Measurements from ENCODE around the gene CRK.
A peak's percentile ranks its signal among the peaks of the same experiment; 100 is the strongest.
"Not testable (repeated sequence)": the region's sequence is repeated elsewhere in the genome, so short reads cannot be mapped to it uniquely, and the experiment has no call there.

CRK gene

GRCh38 chr17:1452836-1453235 is 3.2 kb downstream of the CRK start:
- Histone ChIP-seq H3K4me2 (no peak overlapping the region), H3K4me3 (no peak overlapping the region), H3K4me1 (peaks cover 39% of the 10 kb centered on the region), H3K27ac (no peak overlapping the region), H4K20me1 (peaks cover 80% of the 10 kb centered on the region), H3K9me3 (no peaks in the 10 kb centered on the region), H3K9ac (no peak overlapping the region), H3K36me3 (peaks cover 56% of the 10 kb centered on the region), H3K27me3 (no peaks in the 10 kb centered on the region)
- no peak for TF ChIP-seq Cebpa-rat (IDR thresholded peaks at IDR 0.05)

DNA sequence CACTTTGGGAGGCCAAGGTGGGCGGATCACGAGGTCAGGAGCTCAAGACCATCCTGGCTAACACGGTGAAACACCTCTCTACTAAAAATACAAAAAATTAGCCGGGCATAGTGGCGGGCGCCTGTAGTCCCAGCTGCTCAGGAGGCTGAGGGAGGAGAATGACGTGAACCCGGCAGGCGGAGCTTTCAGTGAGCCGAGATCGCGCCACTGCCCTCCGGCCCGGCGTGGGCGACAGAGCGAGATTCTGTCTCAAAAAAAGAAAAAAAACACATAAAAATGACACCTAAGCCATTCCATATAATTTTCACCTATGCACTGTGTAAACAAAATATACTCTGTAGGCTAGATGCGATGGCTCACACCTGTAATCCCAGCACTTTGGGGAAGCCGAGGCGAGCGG is 5.8 kb downstream of the CRK start:
- Histone ChIP-seq H4K20me1 (peaks cover 100% of the 10 kb centered on the region), H3K4me1 (peaks cover 44% of the 10 kb centered on the region), H3K36me3 (peaks cover 75% of the 10 kb centered on the region)
- not testable (repeated sequence) for H3K4me2 ChIP-seq, H3K9ac ChIP-seq, H3K27me3 ChIP-seq, H3K9me3 ChIP-seq, H3K4me3 ChIP-seq, H3K27ac ChIP-seq

DNA sequence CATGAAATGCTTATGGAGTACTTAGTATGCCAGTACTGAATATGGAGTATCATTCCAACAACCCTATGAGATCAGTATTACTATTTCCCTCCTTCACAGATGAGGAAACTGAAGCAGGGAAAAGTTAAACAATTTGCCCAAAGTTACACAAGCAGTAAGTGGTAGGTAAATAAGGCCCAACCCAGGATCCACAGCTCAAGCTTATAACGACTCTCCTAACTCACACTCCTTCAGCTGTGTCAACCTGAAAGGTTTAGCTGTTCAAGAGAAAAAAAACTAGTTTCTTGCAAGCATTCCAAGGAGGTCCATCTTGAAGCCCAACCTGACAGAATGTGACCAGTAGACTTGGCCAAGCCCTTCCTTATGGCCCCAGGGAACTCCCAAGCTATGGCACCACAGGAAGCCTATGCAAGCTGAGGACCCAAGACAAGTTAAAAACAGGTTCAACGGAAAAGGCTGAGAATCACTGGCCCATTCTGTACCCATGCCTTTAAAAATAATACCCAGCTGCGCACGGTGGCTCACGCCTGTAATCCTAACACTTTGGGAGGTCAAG is 6.5 kb downstream of the CRK start:
- H3K4me1 ChIP-seq = peaks cover 37% of the 10 kb centered on the region
- no peak overlapping the region for H3K4me2 ChIP-seq
- no peak for TF ChIP-seq Cebpa-rat (IDR thresholded peaks at IDR 0.05)
- H3K9me3 ChIP-seq = no peaks in the 10 kb centered on the region
- H4K20me1 ChIP-seq = peaks cover 100% of the 10 kb centered on the region
- no peak overlapping the region for H3K27ac ChIP-seq
- H3K27me3 ChIP-seq = no peaks in the 10 kb centered on the region
- peaks cover 81% of the 10 kb centered on the region for H3K36me3 ChIP-seq
- no peak overlapping the region for H3K9ac ChIP-seq
- no peak overlapping the region for H3K4me3 ChIP-seq

GRCh38 chr17:1447052-1447451 is 9.0 kb downstream of the CRK start:
- H4K20me1 ChIP-seq = peaks cover 100% of the 10 kb centered on the region
- H3K9me3 ChIP-seq = no peaks in the 10 kb centered on the region
- peak overlapping the region; percentile 66 for H3K27ac ChIP-seq
- peaks cover 86% of the 10 kb centered on the region for H3K36me3 ChIP-seq
- no peaks in the 10 kb centered on the region for H3K27me3 ChIP-seq
- peaks cover 20% of the 10 kb centered on the region for H3K4me1 ChIP-seq
- no peak for TF ChIP-seq Cebpa-rat (IDR thresholded peaks at IDR 0.05)
- no peak overlapping the region; the same call in 1 of the 2 replicates for H3K4me3 ChIP-seq
- H3K9ac ChIP-seq = peak overlapping the region; percentile 54; the same call in 1 of the 2 replicates
- peak overlapping the region; percentile 76 for H3K4me2 ChIP-seq

GRCh38 chr17:1446201-1446600 is 9.8 kb downstream of the CRK start:
- H3K36me3 ChIP-seq = peaks cover 87% of the 10 kb centered on the region
- H3K27me3 ChIP-seq = no peaks in the 10 kb centered on the region
- no peak overlapping the region for H3K4me3 ChIP-seq

GRCh38 chr17:1445695-1446094 is 10.3 kb downstream of the CRK start:
- not testable (repeated sequence) for H3K27me3 ChIP-seq, H3K27ac ChIP-seq, H3K4me2 ChIP-seq, H3K9me3 ChIP-seq, H3K9ac ChIP-seq, H3K4me3 ChIP-seq
- peaks cover 100% of the 10 kb centered on the region for H4K20me1 ChIP-seq
- H3K4me1 ChIP-seq = peaks cover 20% of the 10 kb centered on the region
- H3K36me3 ChIP-seq = peaks cover 87% of the 10 kb centered on the region

More at GRCh38 chr17:1446201-1446600, 9.8 kb downstream of the CRK start:
- Histone ChIP-seq H3K9ac (no peak overlapping the region), H3K27ac (no peak overlapping the region), H3K9me3 (no peaks in the 10 kb centered on the region), H3K4me1 (peaks cover 20% of the 10 kb centered on the region), H4K20me1 (peaks cover 100% of the 10 kb centered on the region), H3K4me2 (no peak overlapping the region)
- TF ChIP-seq Cebpa-rat (IDR thresholded peaks at IDR 0.05) = no peak

- peaks cover 12% of the 10 kb centered on the region for H3K4me1 ChIP-seq
- H3K27me3 ChIP-seq, H3K9me3 ChIP-seq, H3K4me3 ChIP-seq, H3K9ac ChIP-seq, H3K27ac ChIP-seq, H3K4me2 ChIP-seq: not testable (repeated sequence)
- peaks cover 100% of the 10 kb centered on the region for H4K20me1 ChIP-seq
- H3K36me3 ChIP-seq = peaks cover 80% of the 10 kb centered on the region
Observed at GRCh38 chr17:1442721-1443120, 13.3 kb downstream of the CRK start.

- Histone ChIP-seq H3K27ac (no peak overlapping the region), H3K9me3 (no peaks in the 10 kb centered on the region), H3K4me2 (no peak overlapping the region), H3K4me3 (no peak overlapping the region), H3K4me1 (peaks cover 7% of the 10 kb centered on the region), H4K20me1 (peaks cover 100% of the 10 kb centered on the region), H3K36me3 (peaks cover 83% of the 10 kb centered on the region), H3K27me3 (no peaks in the 10 kb centered on the region), H3K9ac (no peak overlapping the region)
- TF ChIP-seq Cebpa-rat (IDR thresholded peaks at IDR 0.05) = no peak
Observed at GRCh38 chr17:1442187-1442586, 13.8 kb downstream of the CRK start.

GRCh38 chr17:1440921-1441320 is 15.1 kb downstream of the CRK start:
- Histone ChIP-seq H3K9ac (no peak overlapping the region), H3K27ac (no peak overlapping the region), H3K4me3 (no peak overlapping the region), H3K9me3 (no peaks in the 10 kb centered on the region), H3K27me3 (no peaks in the 10 kb centered on the region), H3K4me2 (no peak overlapping the region), H3K4me1 (no peaks in the 10 kb centered on the region), H4K20me1 (peaks cover 100% of the 10 kb centered on the region), H3K36me3 (peaks cover 86% of the 10 kb centered on the region)
- TF ChIP-seq Cebpa-rat (IDR thresholded peaks at IDR 0.05) = no peak

DNA sequence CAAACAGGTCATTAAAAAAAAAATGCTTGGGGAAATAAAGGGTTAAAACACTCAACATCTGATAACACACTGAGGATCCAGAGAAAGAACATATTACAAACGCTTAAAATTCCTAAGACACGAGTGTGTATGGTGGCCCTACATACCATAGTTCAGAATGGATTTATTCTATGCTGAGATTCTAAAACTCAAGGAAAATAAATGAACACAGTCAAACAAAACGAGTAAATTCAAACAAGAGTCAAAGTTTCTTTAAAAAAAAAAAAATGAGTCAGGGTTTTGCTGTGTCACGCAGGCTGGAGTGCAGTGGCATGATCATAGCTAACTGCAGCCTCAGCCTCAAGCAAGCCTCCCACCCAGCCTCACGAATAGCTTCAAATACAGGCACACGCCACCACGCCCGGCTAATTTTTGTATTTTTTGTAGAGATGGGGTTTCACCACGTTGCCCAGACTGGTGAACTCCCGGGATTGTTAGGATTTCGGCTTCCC is 17.4 kb downstream of the CRK start:
- H3K27ac ChIP-seq = no peak overlapping the region
- H3K27me3 ChIP-seq = no peaks in the 10 kb centered on the region
- no peak overlapping the region for H3K9ac ChIP-seq
- H3K4me2 ChIP-seq = no peak overlapping the region
- no peaks in the 10 kb centered on the region for H3K4me1 ChIP-seq
- H3K36me3 ChIP-seq = peaks cover 88% of the 10 kb centered on the region
- peaks cover 99% of the 10 kb centered on the region for H4K20me1 ChIP-seq
- H3K9me3 ChIP-seq = no peaks in the 10 kb centered on the region
- no peak overlapping the region for H3K4me3 ChIP-seq
- TF ChIP-seq Cebpa-rat (IDR thresholded peaks at IDR 0.05) = no peak

DNA sequence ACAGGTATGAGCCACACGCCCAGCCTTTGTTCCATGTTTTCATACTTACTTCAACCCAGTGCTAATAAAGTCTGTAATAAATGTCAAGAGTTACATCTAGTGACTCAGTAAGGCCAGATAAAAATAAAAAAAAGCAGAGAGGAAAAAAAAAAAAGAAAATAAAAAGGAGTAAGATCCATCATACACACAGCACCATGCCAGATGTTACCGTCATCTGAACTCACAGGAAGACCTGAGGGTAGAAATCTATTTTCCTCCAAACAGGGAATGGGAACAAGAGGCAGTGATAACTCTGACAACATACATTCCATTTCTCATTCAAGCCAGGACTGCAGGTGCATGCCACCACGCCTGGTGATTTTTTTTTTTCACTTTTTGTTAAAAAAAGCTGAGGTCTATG is 20.7 kb downstream of the CRK start:
- peaks cover 16% of the 10 kb centered on the region for H3K4me1 ChIP-seq
- peaks cover 99% of the 10 kb centered on the region for H4K20me1 ChIP-seq
- no peak for TF ChIP-seq Cebpa-rat (IDR thresholded peaks at IDR 0.05)

More for the DNA sequence above, 20.7 kb downstream of the CRK start:
- Histone ChIP-seq H3K9ac (no peak overlapping the region), H3K27me3 (no peaks in the 10 kb centered on the region), H3K4me3 (no peak overlapping the region), H3K4me2 (no peak overlapping the region), H3K36me3 (peaks cover 91% of the 10 kb centered on the region), H3K27ac (no peak overlapping the region), H3K9me3 (no peaks in the 10 kb centered on the region)
